Putamen (tissue), 1 donor: ENCODE data around the gene KPNA4.
"Not testable (repeated sequence)": the region's sequence is repeated elsewhere in the genome, so short reads cannot be mapped to it uniquely, and the experiment has no call there.

ENCODE experiments used
- DNase-seq: peaks from one replicate; pipeline ENCODE4 v3.0.0-alpha.2; 2016; ENCODE audit warnings: low spot score

The KPNA4 gene

GRCh38 chr3:160565442-160566403, at the start of gene KPNA4:
Gene KPNA4, minus strand, starts transcription at chr3:160565571. Its CDS starts 289 bp downstream, at chr3:160565282.
- peak; percentile 97 for DNase-seq

- DNase-seq, result no peak
These were observed 48.3 kb upstream of the KPNA4 start for GRCh38 chr3:160613661-160614060.

- no peak for DNase-seq
These were observed 47.2 kb upstream of the KPNA4 start for GRCh38 chr3:160612386-160613075.

- no peak for DNase-seq
These were observed 45.8 kb upstream of the KPNA4 start for GRCh38 chr3:160611141-160611540.

GRCh38 chr3:160608870-160609269, 43.5 kb upstream of the KPNA4 start:
- no peak for DNase-seq

- no peak for DNase-seq
These were observed 42.5 kb upstream of the KPNA4 start for GRCh38 chr3:160607826-160608225.

GRCh38 chr3:160605315-160605714, 39.9 kb upstream of the KPNA4 start:
- no peak for DNase-seq

- not testable (repeated sequence) for DNase-seq
These were observed 38.5 kb upstream of the KPNA4 start for GRCh38 chr3:160603845-160604244.

- no peak for DNase-seq
These were observed 36.9 kb upstream of the KPNA4 start for GRCh38 chr3:160602259-160602658.

GRCh38 chr3:160601288-160601687, 35.9 kb upstream of the KPNA4 start:
- DNase-seq, result no peak

- no peak for DNase-seq
These were observed 33.5 kb upstream of the KPNA4 start for GRCh38 chr3:160598865-160599264.

- no peak for DNase-seq
These were observed 22.7 kb upstream of the KPNA4 start for GRCh38 chr3:160588023-160588422.

GRCh38 chr3:160587105-160587504, 21.7 kb upstream of the KPNA4 start:
- no peak for DNase-seq

GRCh38 chr3:160586679-160587078, 21.3 kb upstream of the KPNA4 start:
- no peak for DNase-seq

- DNase-seq, result no peak
These were observed 18.1 kb upstream of the KPNA4 start for GRCh38 chr3:160583451-160583850.

GRCh38 chr3:160580938-160581337, 15.6 kb upstream of the KPNA4 start:
- no peak for DNase-seq

GRCh38 chr3:160577556-160578195, 12.3 kb upstream of the KPNA4 start:
- DNase-seq, result no peak

- DNase-seq, result no peak
These were observed 11.7 kb upstream of the KPNA4 start for GRCh38 chr3:160577093-160577492.

GRCh38 chr3:160576621-160577020, 11.2 kb upstream of the KPNA4 start:
- no peak for DNase-seq

- no peak for DNase-seq
These were observed 10.2 kb upstream of the KPNA4 start for GRCh38 chr3:160575589-160575988.

- DNase-seq, result no peak
These were observed 9.3 kb upstream of the KPNA4 start for GRCh38 chr3:160574636-160575035.

GRCh38 chr3:160573955-160574525, 8.7 kb upstream of the KPNA4 start:
- DNase-seq, result not testable (repeated sequence)
